CD4-positive, alpha-beta T cell treated with Interleukin-12 subunit alpha and Interleukin-12 subunit beta, for 1 hour (primary cell): Measurements from ENCODE around the gene GPC5.
A peak's percentile ranks its signal among the peaks of the same experiment; 100 is the strongest.
"Not testable (repeated sequence)": the region's sequence is repeated elsewhere in the genome, so short reads cannot be mapped to it uniquely, and the experiment has no call there.

Source experiments
- DNase-seq: peaks from one replicate; pipeline ENCODE4 v3.0.0-alpha.2; 2020

The GPC5 gene

DNA sequence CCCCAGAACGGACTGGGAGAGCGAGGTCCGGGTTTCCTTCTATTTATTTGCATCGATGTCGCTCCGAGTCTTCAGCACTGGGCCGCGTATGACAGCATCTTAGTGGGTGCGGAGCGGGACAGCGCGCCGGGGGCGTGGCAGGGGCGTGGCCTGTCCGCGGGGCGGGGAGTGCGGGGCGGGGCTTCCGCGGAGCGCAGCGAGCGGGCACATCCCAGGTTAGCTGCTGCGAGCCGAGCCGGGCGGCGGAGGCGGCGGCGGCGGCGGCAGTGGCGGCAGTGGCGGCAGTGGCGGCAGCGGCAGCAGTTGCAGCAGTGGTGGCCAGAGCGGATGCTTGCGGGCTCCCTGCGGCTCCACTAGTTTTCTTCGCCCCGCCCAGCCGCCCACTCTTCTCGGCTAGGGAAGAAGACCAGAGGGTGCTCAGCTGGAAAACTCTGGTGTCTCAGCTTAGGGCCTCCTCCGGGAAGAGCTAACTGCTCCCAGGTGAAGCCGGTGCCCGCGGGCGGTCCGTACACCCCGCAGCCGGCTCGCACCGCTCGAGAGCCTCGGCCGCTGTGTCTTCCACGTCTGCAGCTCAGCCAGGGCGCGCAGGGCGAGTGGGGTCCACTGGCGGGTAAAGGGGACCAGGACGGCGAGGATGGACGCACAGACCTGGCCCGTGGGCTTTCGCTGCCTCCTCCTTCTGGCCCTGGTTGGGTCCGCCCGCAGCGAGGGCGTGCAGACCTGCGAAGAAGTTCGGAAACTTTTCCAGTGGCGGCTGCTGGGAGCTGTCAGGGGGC, at the start of gene GPC5:
Gene GPC5, plus strand, starts transcription at position 209 of the 776 bp plus-strand sequence.
- DNase-seq: peak; percentile 86

DNA sequence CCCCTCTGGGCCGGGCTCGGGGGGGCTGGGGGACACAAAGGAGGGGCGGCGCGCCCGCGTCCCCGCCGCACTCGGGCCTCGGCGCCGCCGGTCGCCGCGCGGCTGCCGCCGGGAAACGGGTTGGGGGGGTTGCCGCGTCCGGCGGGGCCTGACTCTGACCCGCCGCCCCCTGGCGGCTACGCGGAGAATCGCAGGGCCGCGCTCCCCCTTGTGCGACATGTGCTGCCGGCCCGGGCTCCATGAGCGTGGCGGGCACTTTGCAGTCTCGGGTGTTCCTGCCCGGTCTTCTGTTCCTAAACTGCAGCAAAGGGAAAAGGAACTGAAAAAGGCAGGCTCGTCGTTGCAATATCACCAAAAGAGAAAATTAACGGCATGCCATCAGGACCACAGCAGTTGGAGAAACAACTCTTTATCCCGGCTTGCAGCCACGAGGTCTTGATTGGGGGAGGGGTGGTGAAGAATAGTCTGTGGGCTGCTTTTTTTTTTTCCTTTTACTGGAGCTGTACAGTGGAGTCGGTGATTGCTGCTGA, 49.5 kb upstream of the GPC5 start:
- peak; percentile 92 for DNase-seq

DNA sequence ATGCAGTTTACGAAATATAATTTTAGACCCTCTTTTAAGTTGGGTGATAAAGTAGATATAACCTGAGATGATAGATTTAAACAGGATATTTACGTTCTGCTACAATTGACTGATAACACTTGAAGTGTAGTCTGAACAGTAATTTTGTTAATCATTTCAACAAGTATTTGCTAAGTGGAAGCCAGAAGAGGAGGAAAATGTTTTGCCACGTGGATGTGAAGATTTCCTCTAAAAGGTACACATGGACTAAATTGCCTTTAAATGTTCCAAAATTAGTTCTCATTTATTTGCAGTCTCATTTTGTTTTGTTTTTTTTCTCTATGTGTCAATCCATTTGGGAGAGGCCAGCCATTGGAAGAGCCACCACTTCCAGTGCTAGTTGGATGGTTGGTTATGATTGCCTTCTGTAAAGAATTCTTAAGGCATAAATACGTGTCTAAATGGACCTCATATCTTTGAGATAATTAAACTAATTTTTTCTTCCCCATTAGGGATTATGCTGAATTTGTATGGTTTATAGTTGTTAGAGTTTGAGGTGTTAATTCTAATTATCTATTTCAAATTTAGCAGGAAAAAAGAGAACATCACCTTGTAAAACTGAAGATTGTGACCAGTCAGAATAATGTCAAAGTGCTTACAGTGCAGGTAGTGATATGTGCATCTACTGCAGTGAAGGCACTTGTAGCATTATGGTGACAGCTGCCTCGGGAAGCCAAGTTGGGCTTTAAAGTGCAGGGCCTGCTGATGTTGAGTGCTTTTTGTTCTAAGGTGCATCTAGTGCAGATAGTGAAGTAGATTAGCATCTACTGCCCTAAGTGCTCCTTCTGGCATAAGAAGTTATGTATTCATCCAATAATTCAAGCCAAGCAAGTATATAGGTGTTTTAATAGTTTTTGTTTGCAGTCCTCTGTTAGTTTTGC, 48.2 kb upstream of the GPC5 start:
- DNase-seq: no peak

GRCh38 chr13:91351123-91351522, 47.3 kb upstream of the GPC5 start:
- no peak for DNase-seq

- DNase-seq: no peak
Observed at GRCh38 chr13:91351980-91352379, 46.4 kb upstream of the GPC5 start.

GRCh38 chr13:91352891-91353290, 45.5 kb upstream of the GPC5 start:
- not testable (repeated sequence) for DNase-seq

DNA sequence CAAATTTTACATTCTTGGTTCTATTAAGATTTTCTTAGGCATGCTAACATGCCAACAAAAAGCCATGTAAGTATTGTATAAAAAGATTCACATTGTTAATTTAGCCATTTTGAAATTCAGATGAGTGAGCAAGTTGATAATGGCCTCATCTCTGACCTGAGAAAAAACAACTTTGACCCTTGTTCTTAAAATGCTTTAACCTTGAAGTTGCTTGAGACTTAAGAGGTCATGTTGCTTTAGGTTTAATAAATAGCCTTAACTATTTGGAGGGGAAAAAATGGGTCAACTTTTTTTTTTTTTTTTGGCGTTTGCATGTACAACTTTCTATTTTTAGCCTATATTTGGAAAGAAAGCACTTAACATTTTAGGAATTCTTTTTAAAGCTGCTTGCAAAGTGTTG, 44.9 kb upstream of the GPC5 start:
- no peak for DNase-seq

DNA sequence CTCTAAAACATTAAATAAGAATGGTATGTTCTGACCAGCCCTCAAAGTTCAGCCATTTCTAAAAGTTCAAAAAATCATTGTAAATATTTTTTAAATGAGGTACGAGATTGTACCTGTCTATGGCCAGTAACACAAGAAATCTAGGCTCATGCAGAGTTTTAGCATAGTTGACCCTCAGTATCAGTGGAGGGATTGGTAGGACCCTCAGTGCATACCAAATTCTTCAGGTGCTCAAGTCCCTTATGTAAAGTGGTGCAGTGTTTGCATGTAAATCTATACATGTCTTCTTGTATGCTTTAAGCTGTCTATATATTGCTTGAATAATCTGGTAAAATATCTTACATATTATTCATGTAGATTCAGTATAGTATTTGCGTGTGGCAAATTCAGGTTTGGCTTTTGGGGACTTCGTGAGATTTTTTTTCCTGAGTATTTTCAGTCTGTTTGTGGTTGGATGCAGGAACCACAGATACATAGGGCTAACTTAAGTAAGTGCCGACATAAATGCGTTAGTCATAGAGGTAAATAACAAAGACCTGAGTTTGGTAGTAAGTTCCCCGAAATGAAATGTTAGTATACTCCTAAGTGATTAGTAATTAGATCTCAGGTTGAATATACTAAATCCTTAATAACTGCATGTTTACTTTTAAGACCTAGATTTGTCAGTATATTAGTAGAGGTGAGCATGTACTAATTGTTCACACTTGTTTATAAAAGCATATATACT, 43.2 kb upstream of the GPC5 start:
- no peak for DNase-seq

- DNase-seq: no peak
Observed at GRCh38 chr13:91355826-91356710, 42.4 kb upstream of the GPC5 start.

- no peak for DNase-seq
Observed at GRCh38 chr13:91356919-91357612, 41.4 kb upstream of the GPC5 start.

DNA sequence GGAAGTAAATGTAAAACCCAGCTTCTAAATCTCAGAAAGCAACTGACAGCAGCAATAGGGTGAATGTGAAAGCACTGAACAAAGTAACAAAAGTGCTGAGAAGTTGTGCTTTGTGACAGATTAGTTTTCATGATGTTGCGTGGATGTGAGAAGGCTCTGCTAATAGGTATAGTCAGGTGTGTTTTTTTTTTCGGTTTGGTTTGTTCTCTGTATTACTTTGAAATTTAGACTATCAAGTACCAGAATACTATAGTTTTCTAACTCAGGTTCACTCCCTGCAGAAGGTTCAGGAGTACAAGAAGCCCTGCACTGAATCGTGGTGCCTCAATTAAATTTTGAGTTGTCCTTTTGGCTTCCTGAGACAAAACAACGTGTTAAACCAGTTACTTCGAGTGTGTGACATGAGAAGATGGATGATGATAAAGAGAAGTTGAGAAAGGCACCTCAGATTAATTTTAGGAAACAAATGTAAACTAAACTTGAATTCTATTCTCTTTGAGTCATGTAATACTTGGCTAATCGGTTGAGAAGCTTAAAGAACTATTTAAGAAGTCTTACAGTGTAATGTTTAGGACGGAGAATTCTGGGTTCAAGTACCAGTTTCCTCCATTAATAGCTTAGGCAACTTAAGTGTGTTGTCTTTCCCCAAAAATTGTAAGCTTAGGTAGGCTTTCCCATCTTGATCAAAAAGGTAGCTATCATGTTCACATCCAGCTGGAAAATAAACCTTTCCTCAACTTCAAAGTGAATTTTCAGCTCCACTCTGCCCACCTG, 40.6 kb upstream of the GPC5 start:
- no peak for DNase-seq

- no peak for DNase-seq
Observed at GRCh38 chr13:91358387-91358782, 40.0 kb upstream of the GPC5 start.

- DNase-seq: no peak
Observed at GRCh38 chr13:91359111-91359510, 39.3 kb upstream of the GPC5 start.

DNA sequence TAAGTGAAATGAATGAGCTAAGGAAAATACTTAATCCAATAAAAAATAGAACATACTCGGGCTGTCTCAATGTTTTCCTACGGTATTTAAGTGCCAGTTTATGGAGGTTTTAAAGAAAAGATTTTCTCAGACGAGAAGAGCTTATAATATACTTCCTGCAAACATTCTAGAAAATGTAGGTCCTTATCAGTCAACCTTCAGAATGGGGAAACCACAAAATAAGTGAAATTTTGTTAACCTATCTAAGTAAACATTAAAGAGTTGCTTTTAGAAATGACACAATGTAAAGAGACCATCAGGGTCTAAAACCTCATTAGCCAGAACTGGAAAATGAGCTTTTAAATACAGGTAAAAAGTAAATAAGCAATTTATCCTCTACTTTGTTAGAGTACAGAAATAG, 38.8 kb upstream of the GPC5 start:
- DNase-seq: no peak

GRCh38 chr13:91360246-91360751, 38.1 kb upstream of the GPC5 start:
- no peak for DNase-seq

- DNase-seq: no peak
Observed at GRCh38 chr13:91361755-91362271, 36.6 kb upstream of the GPC5 start.

- no peak for DNase-seq
Observed at GRCh38 chr13:91362908-91363307, 35.5 kb upstream of the GPC5 start.

GRCh38 chr13:91368101-91368500, 30.3 kb upstream of the GPC5 start:
- no peak for DNase-seq

- no peak for DNase-seq
Observed at GRCh38 chr13:91368676-91369440, 29.6 kb upstream of the GPC5 start.
